ENCODE data around the gene CNOT2. TPM values are rescaled to one million over a fixed set of nuclear protein-coding genes. Genes with fewer than 3 reads are reported as not detected.

Gene CNOT2
- total and polyA plus RNA-seq, 2 donors (not counting 1 experiment from before 2014, with no cell fraction given) = 65.0 to 120 TPM

- ATAC-seq (ENCODE audit: low read depth) = no peak
- CTCF ChIA-PET = no interaction called here
Observed at GRCh38 chr12:70379846-70380245, 136.6 kb downstream of the CNOT2 start.

GRCh38 chr12:70383484-70383883 lies 140.3 kb downstream of the CNOT2 start:
- no peak overlapping the region for H3K4me3 Mint-ChIP-seq
- Histone ChIP-seq H3K4me1 (ENCODE audit: control insufficient read depth in 2 of 2, insufficient read depth in 2 of 2, low read length in 2 of 2) (no peaks in the 10 kb centered on the region), H3K9me3 (ENCODE audit: control extremely low read depth in 1 of 3, control insufficient read depth in 2 of 3, insufficient read depth in 1 of 3, low read length in 2 of 3) (peaks cover 0 to 2% (median 0%) of the 10 kb centered on the region in 3 donors), H2AFZ (ENCODE audit: insufficient read depth, low read depth, low read length, poor library complexity, severe bottlenecking) (no peak overlapping the region), H3K27me3 (replicated peaks in 1 of 4; ENCODE audit: control extremely low read depth in 1 of 4, control insufficient read depth in 3 of 4, insufficient read depth in 4 of 4, low read length in 3 of 4) (no peaks in the 10 kb centered on the region), H4K20me1 (ENCODE audit: control insufficient read depth, insufficient read depth, low read length, poor library complexity, severe bottlenecking) (no peaks in the 10 kb centered on the region), H3K4me3 (ENCODE audit: control extremely low read depth in 1 of 5, extremely low read depth in 1 of 5, insufficient read depth in 1 of 5, low read depth in 2 of 5, low read length in 4 of 5) (no peak overlapping the region), H3K27ac (ENCODE audit: low read length in 2 of 2) (no peak overlapping the region), H3K79me2 (ENCODE audit: control insufficient read depth, insufficient read depth, low read length) (no peaks in the 10 kb centered on the region), H3K9ac (ENCODE audit: low read length) (no peak overlapping the region), H3K4me2 (replicated peaks; ENCODE audit: low read depth, low read length, poor library complexity, severe bottlenecking) (no peak overlapping the region), H3K36me3 (replicated peaks in 1 of 2; ENCODE audit: control extremely low read depth in 1 of 2, control insufficient read depth in 1 of 2, extremely low read depth in 1 of 2, insufficient read depth in 2 of 2, low read length in 1 of 2) (peaks cover 0 to 2% of the 10 kb centered on the region in 2 experiments)
- ChIA-PET POLR2A (no interaction called here), CTCF (no interaction called here)
- H3K27ac Mint-ChIP-seq = no peak overlapping the region
- H3K27me3 Mint-ChIP-seq = no peaks in the 10 kb centered on the region
- TF ChIP-seq CTCF (IDR thresholded peaks at IDR 0.05) (no peak), EZH2 (IDR thresholded peaks at IDR 0.05; ENCODE audit: borderline replicate concordance, insufficient read depth, low read depth, low read length, poor library complexity, severe bottlenecking) (no peak)
- no peak for DNase-seq
- no peaks in the 10 kb centered on the region for H3K9me3 Mint-ChIP-seq (ENCODE audit: insufficient read depth)
- no peak for ATAC-seq (ENCODE audit: low read depth)
- H3K4me1 Mint-ChIP-seq = no peaks in the 10 kb centered on the region
- 98% methylated on average over 4 of the region's 4 CpGs for WGBS (ENCODE audit: insufficient coverage)
- intact Hi-C loops (cut with micrococcal nuclease) = no loop called here

More at GRCh38 chr12:70379846-70380245, 136.6 kb downstream of the CNOT2 start:
- intact Hi-C loops (cut with micrococcal nuclease) = no loop called here
- no peak overlapping the region for H3K4me3 Mint-ChIP-seq
- DNase-seq = no peak
- H2AFZ ChIP-seq (ENCODE audit: insufficient read depth, low read depth, low read length, poor library complexity, severe bottlenecking) = no peak overlapping the region
- TF ChIP-seq EZH2 (IDR thresholded peaks at IDR 0.05; ENCODE audit: borderline replicate concordance, insufficient read depth, low read depth, low read length, poor library complexity, severe bottlenecking) = no peak
- TF ChIP-seq CTCF (IDR thresholded peaks at IDR 0.05) = no peak
- no peaks in the 10 kb centered on the region for H3K27me3 ChIP-seq (replicated peaks in 1 of 4; ENCODE audit: control extremely low read depth in 1 of 4, control insufficient read depth in 3 of 4, insufficient read depth in 4 of 4, low read length in 3 of 4)
- H4K20me1 ChIP-seq (ENCODE audit: control insufficient read depth, insufficient read depth, low read length, poor library complexity, severe bottlenecking) = no peaks in the 10 kb centered on the region
- H3K79me2 ChIP-seq (ENCODE audit: control insufficient read depth, insufficient read depth, low read length) = no peaks in the 10 kb centered on the region
- no peaks in the 10 kb centered on the region for H3K4me1 Mint-ChIP-seq
- no peak overlapping the region for H3K4me3 ChIP-seq (ENCODE audit: control extremely low read depth in 1 of 5, extremely low read depth in 1 of 5, insufficient read depth in 1 of 5, low read depth in 2 of 5, low read length in 4 of 5)
- no peak overlapping the region for H3K27ac ChIP-seq (ENCODE audit: low read length in 2 of 2)
- H3K4me2 ChIP-seq (replicated peaks; ENCODE audit: low read depth, low read length, poor library complexity, severe bottlenecking) = no peak overlapping the region
- no peaks in the 10 kb centered on the region for H3K4me1 ChIP-seq (ENCODE audit: control insufficient read depth in 2 of 2, insufficient read depth in 2 of 2, low read length in 2 of 2)
- POLR2A ChIA-PET = no interaction called here
- no peaks in the 10 kb centered on the region for H3K9me3 Mint-ChIP-seq (ENCODE audit: insufficient read depth)
- no peak overlapping the region for H3K9ac ChIP-seq (ENCODE audit: low read length)
- no peak overlapping the region for H3K27ac Mint-ChIP-seq
- WGBS (ENCODE audit: insufficient coverage) = no CpG with 5 or more reads among the region's 1 CpG
- H3K36me3 ChIP-seq (replicated peaks in 1 of 2; ENCODE audit: control extremely low read depth in 1 of 2, control insufficient read depth in 1 of 2, extremely low read depth in 1 of 2, insufficient read depth in 2 of 2, low read length in 1 of 2) = peaks cover 0 to 2% of the 10 kb centered on the region in 2 experiments
- peaks cover 0 to 3% (median 0%) of the 10 kb centered on the region in 3 donors for H3K9me3 ChIP-seq (ENCODE audit: control extremely low read depth in 1 of 3, control insufficient read depth in 2 of 3, insufficient read depth in 1 of 3, low read length in 2 of 3)
- H3K27me3 Mint-ChIP-seq = no peaks in the 10 kb centered on the region

Data from B cell (primary cell).